ENCODE measurements around the gene LOC101059915.
"Not testable (repeated sequence)": the region's sequence is repeated elsewhere in the genome, so short reads cannot be mapped to it uniquely, and the experiment has no call there.

LOC101059915 gene

GRCh38 chrX:71644406-71644805, 22.9 kb upstream of the LOC101059915 start:
- DNase-seq, result not testable (repeated sequence)

- no peak for DNase-seq
These were observed 16.9 kb upstream of the LOC101059915 start for GRCh38 chrX:71650333-71650969.

GRCh38 chrX:71652405-71652804, 14.9 kb upstream of the LOC101059915 start:
- peak; percentile 41 for DNase-seq

GRCh38 chrX:71653344-71653743, 14.0 kb upstream of the LOC101059915 start:
- DNase-seq, result no peak

- no peak for DNase-seq
These were observed 10.1 kb upstream of the LOC101059915 start for GRCh38 chrX:71657267-71657666.

GRCh38 chrX:71659342-71659741, 8.0 kb upstream of the LOC101059915 start:
- no peak for DNase-seq

- DNase-seq, result no peak
These were observed 7.4 kb upstream of the LOC101059915 start for GRCh38 chrX:71659959-71660358.

GRCh38 chrX:71660562-71661416, 6.6 kb upstream of the LOC101059915 start:
- no peak for DNase-seq

- no peak for DNase-seq
These were observed 5.4 kb upstream of the LOC101059915 start for GRCh38 chrX:71661919-71662318.

GRCh38 chrX:71662654-71663053, 4.7 kb upstream of the LOC101059915 start:
- not testable (repeated sequence) for DNase-seq

- not testable (repeated sequence) for DNase-seq
These were observed 4.1 kb upstream of the LOC101059915 start for GRCh38 chrX:71663238-71663637.

- DNase-seq, result not testable (repeated sequence)
These were observed 3.1 kb upstream of the LOC101059915 start for GRCh38 chrX:71664202-71664601.

GRCh38 chrX:71664889-71665491, 2.4 kb upstream of the LOC101059915 start:
- DNase-seq, result no peak

GRCh38 chrX:71665747-71666146, 1.6 kb upstream of the LOC101059915 start:
- no peak for DNase-seq

- DNase-seq, result no peak
These were observed 814 bp upstream of the LOC101059915 start for GRCh38 chrX:71666240-71667223.

GRCh38 chrX:71668248-71668595, 876 bp downstream of the LOC101059915 start:
- no peak for DNase-seq

GRCh38 chrX:71669492-71669891, 2.1 kb downstream of the LOC101059915 start:
- DNase-seq, result no peak

- DNase-seq, result not testable (repeated sequence)
These were observed 2.6 kb downstream of the LOC101059915 start for GRCh38 chrX:71669947-71670346.

GRCh38 chrX:71671043-71671780, 3.9 kb downstream of the LOC101059915 start:
- DNase-seq, result no peak

- DNase-seq, result no peak
These were observed 4.6 kb downstream of the LOC101059915 start for GRCh38 chrX:71671938-71672337.

- not testable (repeated sequence) for DNase-seq
These were observed 8.3 kb downstream of the LOC101059915 start for GRCh38 chrX:71675636-71676035.
